HG02938 (cell line): ENCODE results near the gene CACNA1C.

Experiments
- ATAC-seq: cut with Tn5 transposase; IDR thresholded peaks from one replicate; pipeline ENCODE4 v1.9.1; 2021; ENCODE audit warnings: mild to moderate bottlenecking, moderate library complexity; ENCODE audit not compliant: unreplicated experiment

The CACNA1C gene

GRCh38 chr12:2166696-2167095 is 113.9 kb downstream of the CACNA1C start:
- no peak for ATAC-seq

GRCh38 chr12:2167231-2167630 is 114.4 kb downstream of the CACNA1C start:
- no peak for ATAC-seq

- ATAC-seq = no peak
Observed at GRCh38 chr12:2168808-2169207, 116.0 kb downstream of the CACNA1C start.

- no peak for ATAC-seq
Observed at GRCh38 chr12:2169489-2169888, 116.7 kb downstream of the CACNA1C start.

GRCh38 chr12:2169940-2170339 is 117.2 kb downstream of the CACNA1C start:
- no peak for ATAC-seq

- no peak for ATAC-seq
Observed at GRCh38 chr12:2170376-2170775, 117.6 kb downstream of the CACNA1C start.

- no peak for ATAC-seq
Observed at GRCh38 chr12:2171672-2172426, 119.1 kb downstream of the CACNA1C start.

GRCh38 chr12:2172491-2173214 is 119.9 kb downstream of the CACNA1C start:
- ATAC-seq = no peak

- ATAC-seq = no peak
Observed at GRCh38 chr12:2173971-2174370, 121.2 kb downstream of the CACNA1C start.

- no peak for ATAC-seq
Observed at GRCh38 chr12:2177003-2177402, 124.2 kb downstream of the CACNA1C start.

GRCh38 chr12:2177751-2178150 is 125.0 kb downstream of the CACNA1C start:
- ATAC-seq = no peak

- no peak for ATAC-seq
Observed at GRCh38 chr12:2179058-2179457, 126.3 kb downstream of the CACNA1C start.

GRCh38 chr12:2179953-2180736 is 127.4 kb downstream of the CACNA1C start:
- ATAC-seq = no peak

- ATAC-seq = no peak
Observed at GRCh38 chr12:2180737-2181082, 127.9 kb downstream of the CACNA1C start.

GRCh38 chr12:2183556-2184541 is 131.1 kb downstream of the CACNA1C start:
- no peak for ATAC-seq

GRCh38 chr12:2185751-2186341 is 133.1 kb downstream of the CACNA1C start:
- ATAC-seq = no peak

GRCh38 chr12:2187195-2187945 is 134.6 kb downstream of the CACNA1C start:
- ATAC-seq = no peak

GRCh38 chr12:2190085-2190484 is 137.3 kb downstream of the CACNA1C start:
- no peak for ATAC-seq

GRCh38 chr12:2190896-2191533 is 138.2 kb downstream of the CACNA1C start:
- ATAC-seq = no peak
